Bronchial epithelial cell (primary cell): ENCODE data around the gene TEN1. TPM values are rescaled to one million over a fixed set of nuclear protein-coding genes. Genes with fewer than 3 reads are reported as not detected.

Source experiments
- DNase-seq: peaks from one replicate; pipeline ENCODE4 v3.0.0-alpha.2; 2010; ENCODE audit warnings: low read depth
- FAIRE-seq: peaks from 2 replicates; lab custom pipeline; 2011; peaks lifted over from hg19 to GRCh38; lab: Jason Lieb, UNC
- H3K27me3 ChIP-seq: 2 replicates; pipeline ENCODE4 v1.5.1; 2011; ENCODE audit warnings: low read length; ENCODE audit not compliant: control insufficient read depth, insufficient read depth
- H3K36me3 ChIP-seq: 2 replicates; pipeline ENCODE4 v1.5.1; 2011; ENCODE audit warnings: low read length; ENCODE audit not compliant: control insufficient read depth, insufficient read depth
- H3K4me3 ChIP-seq: 2 replicates; pipeline ENCODE4 v1.5.1; 2011; ENCODE audit warnings: mild to moderate bottlenecking, low read depth, low read length, control low read depth
- CTCF ChIP-seq: IDR thresholded peaks from 2 replicates; pipeline ENCODE4 v1.5.1; 2011; ENCODE audit warnings: mild to moderate bottlenecking, moderate library complexity, low read length, control low read depth, inconsistent platforms; ENCODE audit not compliant: insufficient read depth, severe bottlenecking
- total RNA-seq: library from RNA; depleted of rRNA; stranded (reverse); fragments of >200 nt; gene quantifications from 2 replicates; pipeline ENCODE4 v1.2.1, GENCODE V29; 2014

TEN1 gene
- total RNA-seq, 1 donor from 2014 or later, result 24.5 TPM

- DNase-seq (peak; percentile 87), FAIRE-seq (no peak)
- Histone ChIP-seq H3K27me3 (no peaks in the 10 kb centered on the region), H3K4me3 (peak within 1 kb of the TSS; percentile 64), H3K36me3 (no peaks in the 10 kb centered on the region)
- peak; percentile 2 for TF ChIP-seq CTCF
Measured at GRCh38 chr17:75940727-75941441, 38.2 kb upstream of the TEN1 start, which contains the start of gene FBF1. Gene FBF1 (minus strand): TSS chr17:75941042. CDS start chr17:75938149, 2,893 bp downstream.

GRCh38 chr17:75941442-75941819, 37.6 kb upstream of the TEN1 start:
- TF ChIP-seq CTCF, result no peak
- Histone ChIP-seq H3K36me3 (peaks cover 1% of the 10 kb centered on the region), H3K4me3 (peak overlapping the region; percentile 64), H3K27me3 (no peaks in the 10 kb centered on the region)
- FAIRE-seq (no peak), DNase-seq (no peak)

GRCh38 chr17:75942473-75942872, 36.6 kb upstream of the TEN1 start:
- Histone ChIP-seq H3K27me3 (no peaks in the 10 kb centered on the region), H3K36me3 (peaks cover 4% of the 10 kb centered on the region), H3K4me3 (no peak overlapping the region)
- FAIRE-seq, result no peak
- no peak for DNase-seq
- TF ChIP-seq CTCF, result no peak

- H3K4me3 ChIP-seq, result no peak overlapping the region
- no peak for DNase-seq
- FAIRE-seq, result no peak
- H3K27me3 ChIP-seq, result no peaks in the 10 kb centered on the region
- TF ChIP-seq CTCF, result no peak
- peaks cover 8% of the 10 kb centered on the region for H3K36me3 ChIP-seq
Measured at GRCh38 chr17:75943491-75943890, 35.5 kb upstream of the TEN1 start.

- no peaks in the 10 kb centered on the region for H3K27me3 ChIP-seq
- H3K4me3 ChIP-seq, result no peak overlapping the region
- FAIRE-seq, result no peak
- TF ChIP-seq CTCF, result no peak
- no peak for DNase-seq
- peaks cover 9% of the 10 kb centered on the region for H3K36me3 ChIP-seq
Measured at GRCh38 chr17:75945211-75945610, 33.8 kb upstream of the TEN1 start.

- no peak for TF ChIP-seq CTCF
- FAIRE-seq, result no peak
- Histone ChIP-seq H3K27me3 (no peaks in the 10 kb centered on the region), H3K36me3 (peaks cover 26% of the 10 kb centered on the region), H3K4me3 (no peak overlapping the region)
- no peak for DNase-seq
Measured at GRCh38 chr17:75950421-75950820, 28.6 kb upstream of the TEN1 start.
